NCI-H2227 treated with DMSO at 0.1 percent for 48 hours (cell line): ENCODE measurements around the gene RARB.

Experiments
- DNase-seq: peaks from one replicate; lab custom pipeline; 2025; lab: John Stamatoyannopoulos, UW

Gene RARB

GRCh38 chr3:25427942-25428788 is at the start of gene RARB:
RARB (plus strand) TSS chr3:25428263; CDS start chr3:25428732, 469 bp downstream.
- DNase-seq, result peak; percentile 55

- DNase-seq, result no peak
These were observed 49.2 kb upstream of the RARB start for GRCh38 chr3:25378786-25379311.

GRCh38 chr3:25380222-25380739 is 47.8 kb upstream of the RARB start:
- no peak for DNase-seq

GRCh38 chr3:25381083-25381482 is 47.0 kb upstream of the RARB start:
- DNase-seq, result no peak

GRCh38 chr3:25384471-25384870 is 43.6 kb upstream of the RARB start:
- no peak for DNase-seq

- DNase-seq, result no peak
These were observed 42.1 kb upstream of the RARB start for GRCh38 chr3:25385807-25386460.

- DNase-seq, result no peak
These were observed 41.3 kb upstream of the RARB start for GRCh38 chr3:25386686-25387255.

GRCh38 chr3:25390605-25391004 is 37.5 kb upstream of the RARB start:
- DNase-seq, result no peak

- DNase-seq, result no peak
These were observed 31.8 kb upstream of the RARB start for GRCh38 chr3:25396251-25396650.

- no peak for DNase-seq
These were observed 31.4 kb upstream of the RARB start for GRCh38 chr3:25396686-25397085.

- no peak for DNase-seq
These were observed 30.9 kb upstream of the RARB start for GRCh38 chr3:25397150-25397549.

GRCh38 chr3:25400587-25400986 is 27.5 kb upstream of the RARB start:
- DNase-seq, result no peak

- no peak for DNase-seq
These were observed 24.1 kb upstream of the RARB start for GRCh38 chr3:25403968-25404367.

GRCh38 chr3:25404569-25404968 is 23.5 kb upstream of the RARB start:
- DNase-seq, result no peak

GRCh38 chr3:25405335-25405734 is 22.7 kb upstream of the RARB start:
- DNase-seq, result no peak

GRCh38 chr3:25410703-25411102 is 17.4 kb upstream of the RARB start:
- DNase-seq, result no peak

GRCh38 chr3:25412269-25412668 is 15.8 kb upstream of the RARB start:
- DNase-seq, result no peak

- DNase-seq, result no peak
These were observed 11.9 kb upstream of the RARB start for GRCh38 chr3:25416176-25416575.

- no peak for DNase-seq
These were observed 9.5 kb upstream of the RARB start for GRCh38 chr3:25418596-25418995.

GRCh38 chr3:25419251-25419650 is 8.8 kb upstream of the RARB start:
- no peak for DNase-seq

GRCh38 chr3:25420147-25420546 is 7.9 kb upstream of the RARB start:
- no peak for DNase-seq

- no peak for DNase-seq
These were observed 7.2 kb upstream of the RARB start for GRCh38 chr3:25420885-25421284.

- DNase-seq, result no peak
These were observed 6.3 kb upstream of the RARB start for GRCh38 chr3:25421747-25422146.
